Measurements from ENCODE around the gene ST3GAL4.
"Not testable (repeated sequence)": the region's sequence is repeated elsewhere in the genome, so short reads cannot be mapped to it uniquely, and the experiment has no call there.

ST3GAL4 gene

GRCh38 chr11:126390272-126390867 is 34.9 kb downstream of the ST3GAL4 start:
- no peak for DNase-seq (ENCODE audit: low read depth)

GRCh38 chr11:126391286-126391954 is 35.9 kb downstream of the ST3GAL4 start:
- DNase-seq (ENCODE audit: low read depth): no peak

- no peak for DNase-seq (ENCODE audit: low read depth)
These were observed 36.6 kb downstream of the ST3GAL4 start for GRCh38 chr11:126391970-126392632.

DNA sequence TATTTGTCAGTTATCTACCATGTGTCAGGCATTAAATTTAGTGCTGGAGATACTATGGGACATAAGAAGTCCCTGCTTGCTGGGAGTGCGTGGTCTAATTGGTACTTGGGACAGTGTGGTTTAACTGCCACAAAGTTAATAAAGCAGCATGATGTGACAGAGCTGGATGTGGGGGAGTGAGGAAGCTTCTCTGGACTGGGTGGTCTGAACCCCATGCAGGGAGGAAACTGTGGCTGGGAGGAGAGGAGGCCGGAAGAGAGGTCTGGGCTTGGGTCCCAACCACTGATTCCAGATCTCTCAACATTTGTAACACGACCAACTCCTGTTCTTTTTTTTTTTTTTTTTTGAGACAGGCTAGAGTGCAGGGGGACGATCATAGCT is 37.1 kb downstream of the ST3GAL4 start:
- DNase-seq (ENCODE audit: low read depth): no peak

GRCh38 chr11:126393143-126393542 is 37.7 kb downstream of the ST3GAL4 start:
- DNase-seq (ENCODE audit: low read depth): no peak

DNA sequence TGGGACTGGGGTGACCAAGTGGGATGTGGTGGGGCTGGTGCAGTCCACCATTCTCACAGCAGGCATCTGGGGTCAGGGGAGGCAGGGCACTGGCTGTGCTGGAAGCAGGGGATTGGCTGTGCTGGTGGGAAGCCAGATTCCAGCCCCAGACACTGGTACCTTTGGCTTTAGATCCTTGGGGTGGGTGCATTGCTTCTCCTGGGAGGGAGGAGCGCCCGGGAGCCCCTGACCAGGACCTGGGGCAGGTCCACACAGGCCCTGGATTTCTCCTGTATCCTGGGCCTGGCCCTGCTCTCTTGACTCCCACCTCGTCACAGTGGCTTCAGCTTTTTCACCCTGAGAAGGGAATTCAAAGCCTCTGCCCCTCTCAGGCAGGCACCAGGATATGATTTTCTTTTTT is 38.5 kb downstream of the ST3GAL4 start:
- no peak for DNase-seq (ENCODE audit: low read depth)

DNA sequence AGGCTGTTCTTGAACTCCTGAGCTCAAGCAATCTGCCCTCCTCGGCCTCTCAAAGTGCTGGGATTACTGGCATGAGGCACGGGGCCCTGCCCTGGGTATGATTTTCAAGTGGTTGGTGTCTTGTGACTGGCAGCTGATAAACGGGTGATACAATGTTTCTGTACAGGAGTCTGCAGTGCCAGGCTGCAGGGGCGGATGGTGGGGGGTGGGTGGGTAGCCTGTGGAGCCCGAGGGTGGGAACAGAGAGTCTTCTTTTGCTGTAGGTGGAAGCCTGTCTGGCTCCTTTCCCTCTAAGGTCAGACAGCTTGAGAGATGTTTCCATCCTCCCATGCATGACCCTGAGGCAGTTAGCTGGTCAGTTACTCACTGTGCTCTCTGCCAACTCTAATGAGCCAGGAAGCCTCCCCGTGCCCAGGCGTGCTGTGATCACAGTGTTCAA is 39.2 kb downstream of the ST3GAL4 start:
- DNase-seq (ENCODE audit: low read depth): not testable (repeated sequence)

DNA sequence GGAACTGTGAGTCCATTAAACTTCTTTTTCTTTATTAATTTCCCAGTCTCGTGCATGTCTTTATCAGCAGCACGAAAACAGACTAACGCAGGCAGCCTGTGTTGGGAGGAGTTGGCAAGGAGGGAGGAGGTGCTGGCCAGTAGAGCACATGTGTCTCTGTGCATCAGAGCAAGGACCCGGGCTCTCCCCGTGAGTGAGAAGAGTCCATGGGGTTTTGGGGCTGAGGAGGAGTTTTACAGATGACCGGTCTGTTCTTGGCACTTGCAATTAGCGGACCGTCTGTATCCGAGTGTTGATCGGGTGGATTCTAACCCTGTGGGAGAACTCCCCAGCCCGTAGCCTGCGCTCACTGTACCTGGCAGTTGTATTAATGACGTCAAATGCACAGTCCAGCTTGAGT is 40.3 kb downstream of the ST3GAL4 start:
- DNase-seq (ENCODE audit: low read depth): not testable (repeated sequence)

GRCh38 chr11:126396266-126396665 is 40.8 kb downstream of the ST3GAL4 start:
- DNase-seq (ENCODE audit: low read depth): not testable (repeated sequence)

DNA sequence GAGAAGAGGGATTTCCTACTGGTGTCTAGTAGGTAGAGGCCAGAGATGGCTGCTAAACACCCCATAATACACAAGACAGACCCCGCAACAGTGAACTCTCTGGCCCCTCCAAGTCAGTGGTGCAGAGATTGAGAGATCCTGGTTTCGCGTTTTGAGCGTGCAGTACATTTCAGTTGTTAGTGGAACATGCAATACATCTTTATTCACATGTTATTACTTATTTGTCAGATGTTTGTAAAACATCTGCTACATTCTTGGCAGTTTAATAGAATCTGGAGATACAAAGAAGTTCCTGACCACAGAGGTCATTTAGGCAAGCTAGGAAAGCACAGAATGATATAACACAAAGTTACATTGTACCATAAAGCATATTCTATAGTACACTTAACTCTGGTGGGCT is 41.5 kb downstream of the ST3GAL4 start:
- DNase-seq (ENCODE audit: low read depth): no peak

GRCh38 chr11:126398296-126398695 is 42.8 kb downstream of the ST3GAL4 start:
- no peak for DNase-seq (ENCODE audit: low read depth)

GRCh38 chr11:126398721-126399120 is 43.2 kb downstream of the ST3GAL4 start:
- no peak for DNase-seq (ENCODE audit: low read depth)

DNA sequence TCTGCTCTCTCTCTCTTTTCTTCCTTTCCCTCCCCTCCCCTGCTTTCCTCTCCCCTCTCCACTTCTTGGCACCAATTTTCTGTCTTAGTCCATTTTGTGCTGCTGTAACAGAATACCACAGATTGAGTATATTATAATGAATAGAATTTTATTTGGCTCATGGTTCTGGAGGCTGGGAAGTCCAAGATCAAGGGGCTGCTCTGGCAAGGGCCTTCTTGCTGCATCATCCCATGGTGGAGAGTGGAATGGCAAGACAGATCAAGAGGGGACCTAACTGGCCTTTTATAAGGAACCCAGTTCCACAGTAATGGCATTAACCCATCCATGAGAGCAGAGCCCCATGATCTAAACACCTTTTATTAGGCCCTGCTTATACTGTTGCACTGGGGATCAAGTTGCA is 44.5 kb downstream of the ST3GAL4 start:
- no peak for DNase-seq (ENCODE audit: low read depth)

DNA sequence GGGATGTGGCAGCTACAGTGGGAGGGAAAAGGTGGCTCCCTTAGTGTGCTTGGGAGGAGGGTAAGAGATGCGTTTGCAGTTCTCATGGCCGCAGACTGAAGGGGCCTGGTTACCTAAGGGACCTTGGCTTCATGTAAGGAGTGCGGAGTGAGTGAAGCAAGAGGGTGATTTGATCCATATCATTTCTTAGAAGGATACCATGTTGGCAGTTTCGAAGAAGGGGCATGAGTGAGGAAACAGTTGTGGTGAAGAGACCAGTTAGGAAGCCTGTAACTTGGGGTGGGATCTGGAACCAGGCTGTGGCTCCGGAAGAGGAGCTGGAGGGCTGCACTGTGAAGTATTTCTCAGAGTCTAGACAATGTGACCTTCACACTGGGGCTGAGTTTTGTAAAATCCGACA is 45.0 kb downstream of the ST3GAL4 start:
- DNase-seq (ENCODE audit: low read depth): no peak

GRCh38 chr11:126403022-126403581 is 47.6 kb downstream of the ST3GAL4 start:
- DNase-seq (ENCODE audit: low read depth): no peak

GRCh38 chr11:126403658-126404057 is 48.2 kb downstream of the ST3GAL4 start:
- DNase-seq (ENCODE audit: low read depth): no peak

DNA sequence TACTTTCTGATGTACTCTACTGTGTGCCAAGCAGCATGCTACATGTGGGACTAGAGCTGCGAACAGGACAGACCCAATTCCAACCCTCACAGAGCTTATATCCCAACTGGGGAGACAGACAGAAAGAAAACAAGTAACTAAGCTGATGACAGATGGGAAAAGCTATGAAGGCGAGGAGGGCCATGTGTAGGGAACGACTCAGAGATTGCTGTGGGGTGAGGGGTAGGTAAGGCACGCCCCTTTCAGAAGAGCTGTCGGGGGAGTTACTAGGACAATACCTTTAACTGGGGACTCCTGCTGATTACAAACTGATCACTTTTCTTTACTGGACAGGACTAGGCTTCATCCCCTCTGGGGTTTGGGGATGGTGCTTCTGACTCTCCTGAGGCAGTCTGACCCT is 48.9 kb downstream of the ST3GAL4 start:
- no peak for DNase-seq (ENCODE audit: low read depth)

DNA sequence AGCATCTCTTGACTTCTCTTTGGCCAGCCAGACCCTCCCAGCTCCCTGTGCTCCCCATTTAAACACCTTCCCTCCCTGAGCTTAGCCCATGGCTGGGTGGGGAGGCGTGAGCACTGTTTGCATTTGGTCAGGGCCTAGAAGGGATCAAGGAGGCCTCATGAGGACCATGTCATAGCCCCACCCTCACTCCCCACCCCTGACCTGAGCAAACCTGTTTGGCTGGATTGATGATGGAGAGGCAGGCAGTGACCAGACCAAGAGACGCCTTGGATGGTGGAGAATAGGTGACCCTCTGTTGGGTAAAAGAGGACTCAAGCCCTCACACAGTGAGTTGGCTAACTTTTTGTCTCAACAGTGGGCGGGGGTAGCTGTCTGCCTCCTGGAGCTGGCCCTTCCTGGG is 49.9 kb downstream of the ST3GAL4 start:
- DNase-seq (ENCODE audit: low read depth): no peak

- no peak for DNase-seq (ENCODE audit: low read depth)
These were observed 50.4 kb downstream of the ST3GAL4 start for GRCh38 chr11:126405906-126406305.

- no peak for DNase-seq (ENCODE audit: low read depth)
These were observed 50.9 kb downstream of the ST3GAL4 start for GRCh38 chr11:126406368-126406767.

- DNase-seq (ENCODE audit: low read depth): no peak
These were observed 51.6 kb downstream of the ST3GAL4 start for GRCh38 chr11:126407101-126407521.

- no peak for DNase-seq (ENCODE audit: low read depth)
These were observed 52.3 kb downstream of the ST3GAL4 start for GRCh38 chr11:126407682-126408288.

DNA sequence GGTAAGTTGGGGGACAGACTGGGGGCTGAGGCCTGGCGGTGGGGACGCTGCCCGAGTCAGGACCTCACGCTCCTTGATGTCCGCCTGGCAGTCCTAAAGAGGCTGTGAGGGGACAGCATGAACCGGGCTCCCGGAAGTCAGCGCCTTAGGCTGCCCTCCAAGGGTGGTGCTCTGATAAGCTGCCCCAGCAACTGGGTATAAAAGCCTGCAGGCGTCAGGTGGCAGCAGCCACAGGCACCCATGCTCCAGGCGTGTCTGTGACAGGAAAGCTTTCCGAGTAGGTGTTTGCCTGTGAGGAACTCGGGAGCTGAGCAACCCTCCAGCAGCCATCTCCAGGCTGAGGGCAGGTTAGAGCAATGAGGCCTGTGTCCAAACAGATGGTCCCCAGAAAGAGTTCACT is 53.0 kb downstream of the ST3GAL4 start:
- no peak for DNase-seq (ENCODE audit: low read depth)

Data from activated T-cell treated with anti-CD3 and anti-CD28 coated beads for 1 hour (primary cell).